Measurements from ENCODE around the gene PALM3. TPM values are rescaled to one million over a fixed set of nuclear protein-coding genes. Genes with fewer than 3 reads are reported as not detected.

The PALM3 gene
- total and polyA plus RNA-seq, 10 of the 15 experiments (the other 5 are each of a cell fraction or from before 2014, with no cell fraction given), result 0.07 TPM; not detected in 9

- Histone ChIP-seq H3K9ac (ENCODE audit: control insufficient read depth, insufficient read depth, low read length) (no peak overlapping the region), H3K36me3 (ENCODE audit: control insufficient read depth in 2 of 2, insufficient read depth in 2 of 2, low read length in 1 of 2) (peaks cover 0 to 3% of the 10 kb centered on the region in 2 experiments; a peak in 2 of 4 replicates), H3K27ac (ENCODE audit: control insufficient read depth, insufficient read depth) (no peak overlapping the region), H3K4me2 (ENCODE audit: control insufficient read depth, insufficient read depth) (no peak overlapping the region), H2AFZ (ENCODE audit: control insufficient read depth, low read depth, low read length) (no peak overlapping the region), H3K9me3 (replicated peaks; ENCODE audit: control insufficient read depth, insufficient read depth, low read length) (no peaks in the 10 kb centered on the region), H3K79me2 (ENCODE audit: control insufficient read depth, insufficient read depth, low read length) (no peaks in the 10 kb centered on the region), H3K27me3 (replicated peaks in 1 of 2; ENCODE audit: control insufficient read depth in 2 of 2, insufficient read depth in 2 of 2, low read length in 1 of 2) (no peaks in the 10 kb centered on the region), H4K20me1 (ENCODE audit: control insufficient read depth, insufficient read depth) (no peaks in the 10 kb centered on the region), H3K4me1 (ENCODE audit: control insufficient read depth, insufficient read depth, low read length) (no peaks in the 10 kb centered on the region), H3K4me3 (no peak overlapping the region)
- no TSS peak for BruUV-seq (replicated peaks)
- ATAC-seq (no peak), DNase-seq (ENCODE audit: low read depth, low spot score) (no peak), FAIRE-seq (no peak)
- CTCF ChIA-PET, result no interaction called here
- POLR2A ChIA-PET, result no interaction called here
- SMC1A ChIA-PET (ENCODE audit: uncharacterized antibody, unreplicated experiment), result no interaction called here
- in situ Hi-C loops (cut with MboI), result no loop called here
- TF ChIP-seq E2F4 (IDR thresholded peaks at IDR 0.05; ENCODE audit: low read depth, low read length) (no peak), CREB1 (IDR thresholded peaks at IDR 0.05; ENCODE audit: low read depth) (no peak), CBX3 (IDR thresholded peaks at IDR 0.05; ENCODE audit: borderline replicate concordance, low read depth) (no peak), RELA (IDR thresholded peaks at IDR 0.05; ENCODE audit: borderline replicate concordance, partially characterized antibody) (no peak), RCOR1 (conservative IDR thresholded peaks at IDR 0.05; ENCODE audit: low read depth, low read length) (no peak), TCF3 (IDR thresholded peaks at IDR 0.05; ENCODE audit: borderline replicate concordance, insufficient read depth, low read depth, low read length) (no peak)
- WGBS (ENCODE audit: insufficient coverage, insufficient replicate concordance, low lambda C conversion rate, missing lambda C conversion rate), result 92% methylated on average over 23 of the region's 23 CpGs
- intact Hi-C loops (cut with micrococcal nuclease; ENCODE audit: unreplicated experiment), result no loop called here
- RAD21 ChIA-PET (ENCODE audit: unreplicated experiment), result no interaction called here
These were observed 45.9 kb upstream of the PALM3 start for GRCh38 chr19:14107581-14108461.

All from GM12878 (cell line).